Activated B cell treated with CpG ODN at 0.5 μM for 24 hours (primary cell): ENCODE data around the gene C6. TPM values are rescaled to one million over a fixed set of nuclear protein-coding genes. Genes with fewer than 3 reads are reported as not detected.

ENCODE experiments used
- ATAC-seq: fragments of 200-7000 bp; cut with Tn5 transposase; one replicate; pipeline ENCODE4 v1.10.0; 2021; ENCODE audit warnings: low read depth, mild to moderate bottlenecking, moderate library complexity
- CTCF ChIA-PET: fragments of 350-600 bp; sonication (Branson Sonifier 250); formaldehyde crosslinking; loops from one replicate; lab custom pipeline; 2021; ENCODE audit warnings: antibody characterized with exemption; lab: Charles Lee
- POLR2A ChIA-PET: fragments of 350-600 bp; sonication (Branson Sonifier 250); formaldehyde crosslinking; loops from one replicate; lab custom pipeline; 2021; ENCODE audit warnings: antibody characterized with exemption; lab: Charles Lee
- DNase-seq: peaks from one replicate; pipeline ENCODE4 v3.0.0; 2022
- H3K27ac Mint-ChIP-seq: one replicate; pipeline ENCODE4 v1.8.0; 2020; ENCODE audit warnings: mixed read lengths
- H3K27me3 Mint-ChIP-seq: one replicate; pipeline ENCODE4 v1.8.0; 2021; ENCODE audit warnings: mixed read lengths
- H3K36me3 Mint-ChIP-seq: one replicate; pipeline ENCODE4 v1.8.0; 2021; ENCODE audit warnings: low read depth, mixed read lengths
- H3K4me1 Mint-ChIP-seq: one replicate; pipeline ENCODE4 v1.8.0; 2021; ENCODE audit warnings: mixed read lengths
- H3K4me3 Mint-ChIP-seq: one replicate; pipeline ENCODE4 v1.8.0; 2020; ENCODE audit warnings: mild to moderate bottlenecking, mixed read lengths
- H3K9me3 Mint-ChIP-seq: one replicate; pipeline ENCODE4 v1.8.0; 2020; ENCODE audit warnings: mixed read lengths
- intact Hi-C: fragments of 100-400 bp; cut with micrococcal nuclease; formaldehyde crosslinking; loops from one replicate; pipeline ENCODE4 v1.15.1; 2024
- total RNA-seq: library from RNA; stranded (reverse); gene quantifications from 2 replicates; pipeline ENCODE4 v1.2.3, GENCODE V29; 2022
- TF ChIP-seq, protein P1 (sequence below): fragments of 200-600 bp; IDR thresholded peaks from one replicate; pipeline ENCODE4 v1.8.0; 2022; ENCODE audit warnings: antibody characterized with exemption, mild to moderate bottlenecking

C6 gene
- total RNA-seq, 1 donor from 2014 or later: not detected

DNA sequence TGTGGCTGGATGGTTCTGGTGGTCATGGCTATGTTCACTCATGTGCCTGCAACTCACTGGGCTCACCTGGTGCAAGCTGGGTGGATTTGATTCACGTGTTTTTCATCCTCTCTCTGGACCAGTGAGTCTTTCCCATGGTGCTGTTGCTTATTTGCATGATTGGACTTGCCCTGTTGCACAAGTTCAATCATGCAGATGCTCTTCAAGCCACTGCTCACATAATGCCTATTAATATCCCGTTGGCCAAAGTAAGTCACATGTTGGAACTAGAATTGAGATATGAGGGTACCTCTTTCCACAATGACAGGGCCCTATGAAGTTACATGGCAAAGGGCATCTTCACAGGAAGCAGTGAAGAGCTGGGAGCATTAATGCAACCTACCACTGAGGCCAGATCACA is 115.7 kb downstream of the C6 start:
- Mint-ChIP-seq H3K9me3 (no peaks in the 10 kb centered on the region), H3K27ac (no peak overlapping the region)
- no peak for ATAC-seq

DNA sequence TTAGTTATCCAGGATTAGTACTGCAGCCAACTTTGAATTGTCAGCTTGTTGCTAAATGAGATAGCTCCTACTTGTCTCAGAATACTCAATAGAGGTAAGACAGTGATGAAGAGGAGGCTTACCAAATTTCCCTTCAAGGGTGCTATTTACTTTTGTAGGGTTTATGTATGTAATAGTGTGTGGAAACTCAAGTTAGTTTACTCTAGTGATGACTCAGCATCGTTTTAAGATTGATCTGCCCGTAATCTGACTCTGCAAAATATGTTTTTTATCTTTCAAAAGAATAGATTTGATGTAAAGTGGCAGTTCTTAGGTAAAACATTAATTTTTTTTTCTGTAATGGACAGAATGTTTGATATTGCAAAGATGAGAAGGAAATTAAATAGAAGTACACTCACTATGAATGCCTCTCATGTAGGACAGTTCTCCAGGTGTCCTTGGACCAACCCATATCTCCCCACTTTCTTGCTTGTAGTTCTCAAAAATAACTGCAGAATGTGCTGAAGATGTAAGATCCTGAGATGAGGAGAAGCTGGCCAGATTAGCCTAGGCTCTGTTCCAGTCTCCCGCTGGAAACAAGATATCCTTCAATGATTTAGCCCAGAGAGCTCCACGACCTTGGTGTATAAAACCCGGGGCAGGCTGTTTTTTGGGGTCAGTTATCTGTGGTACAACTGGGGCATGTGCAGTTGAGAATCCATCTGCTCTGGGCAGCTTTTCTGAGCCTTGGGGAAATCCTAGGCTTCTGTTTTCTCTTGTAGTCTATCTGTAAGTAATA is 117.8 kb downstream of the C6 start:
- no peak overlapping the region for H3K4me3 Mint-ChIP-seq

More for the DNA sequence above, 115.7 kb downstream of the C6 start:
- ChIA-PET POLR2A (no interaction called here), CTCF (no interaction called here)
- no peaks in the 10 kb centered on the region for H3K27me3 Mint-ChIP-seq
- intact Hi-C loops: no loop called here
- no peaks in the 10 kb centered on the region for H3K4me1 Mint-ChIP-seq
- TF ChIP-seq, protein P1, sequence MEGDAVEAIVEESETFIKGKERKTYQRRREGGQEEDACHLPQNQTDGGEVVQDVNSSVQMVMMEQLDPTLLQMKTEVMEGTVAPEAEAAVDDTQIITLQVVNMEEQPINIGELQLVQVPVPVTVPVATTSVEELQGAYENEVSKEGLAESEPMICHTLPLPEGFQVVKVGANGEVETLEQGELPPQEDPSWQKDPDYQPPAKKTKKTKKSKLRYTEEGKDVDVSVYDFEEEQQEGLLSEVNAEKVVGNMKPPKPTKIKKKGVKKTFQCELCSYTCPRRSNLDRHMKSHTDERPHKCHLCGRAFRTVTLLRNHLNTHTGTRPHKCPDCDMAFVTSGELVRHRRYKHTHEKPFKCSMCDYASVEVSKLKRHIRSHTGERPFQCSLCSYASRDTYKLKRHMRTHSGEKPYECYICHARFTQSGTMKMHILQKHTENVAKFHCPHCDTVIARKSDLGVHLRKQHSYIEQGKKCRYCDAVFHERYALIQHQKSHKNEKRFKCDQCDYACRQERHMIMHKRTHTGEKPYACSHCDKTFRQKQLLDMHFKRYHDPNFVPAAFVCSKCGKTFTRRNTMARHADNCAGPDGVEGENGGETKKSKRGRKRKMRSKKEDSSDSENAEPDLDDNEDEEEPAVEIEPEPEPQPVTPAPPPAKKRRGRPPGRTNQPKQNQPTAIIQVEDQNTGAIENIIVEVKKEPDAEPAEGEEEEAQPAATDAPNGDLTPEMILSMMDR: no peak
- no peaks in the 10 kb centered on the region for H3K36me3 Mint-ChIP-seq
- H3K4me3 Mint-ChIP-seq: no peak overlapping the region
- DNase-seq: no peak

GRCh38 chr5:41094871-41095270 is 118.5 kb downstream of the C6 start:
- CTCF ChIA-PET: no interaction called here
- DNase-seq (no peak), ATAC-seq (no peak)
- H3K4me1 Mint-ChIP-seq: no peaks in the 10 kb centered on the region
- TF ChIP-seq, protein P1: no peak
- H3K27ac Mint-ChIP-seq: no peak overlapping the region
- intact Hi-C loops: no loop called here
- H3K36me3 Mint-ChIP-seq: no peaks in the 10 kb centered on the region
- POLR2A ChIA-PET: no interaction called here
- no peak overlapping the region for H3K4me3 Mint-ChIP-seq
- peaks cover 2% of the 10 kb centered on the region for H3K9me3 Mint-ChIP-seq
- no peaks in the 10 kb centered on the region for H3K27me3 Mint-ChIP-seq

More for the DNA sequence above, 117.8 kb downstream of the C6 start:
- intact Hi-C loops: no loop called here
- ATAC-seq (no peak), DNase-seq (no peak)
- no peaks in the 10 kb centered on the region for H3K27me3 Mint-ChIP-seq
- H3K4me1 Mint-ChIP-seq: no peaks in the 10 kb centered on the region
- H3K36me3 Mint-ChIP-seq: no peaks in the 10 kb centered on the region
- TF ChIP-seq, protein P1: no peak
- H3K27ac Mint-ChIP-seq: no peak overlapping the region
- CTCF ChIA-PET: no interaction called here
- POLR2A ChIA-PET: no interaction called here
- peaks cover 2% of the 10 kb centered on the region for H3K9me3 Mint-ChIP-seq

DNA sequence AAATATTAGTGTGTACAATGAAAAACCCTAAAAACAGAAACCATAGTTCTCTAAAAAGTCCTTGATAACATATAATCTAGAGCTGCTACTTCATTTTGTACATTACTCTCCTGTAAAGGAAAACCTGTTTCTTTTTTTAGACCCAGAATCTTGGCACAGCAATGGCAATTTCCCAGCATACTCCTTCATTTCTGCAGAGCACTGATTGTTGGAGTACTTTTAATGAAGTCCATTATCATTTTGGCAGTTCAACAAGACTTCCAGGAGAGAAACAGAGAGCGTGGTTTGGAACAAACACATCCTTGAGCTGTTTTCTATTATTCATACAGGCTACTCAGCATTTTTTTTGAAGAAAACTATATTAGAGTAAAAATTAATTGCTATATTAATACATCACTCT is 119.5 kb downstream of the C6 start:
- H3K27ac Mint-ChIP-seq: no peak overlapping the region
- H3K4me3 Mint-ChIP-seq: no peak overlapping the region
- CTCF ChIA-PET: no interaction called here

More for the DNA sequence above, 119.5 kb downstream of the C6 start:
- no peak for DNase-seq
- Mint-ChIP-seq H3K9me3 (peaks cover 2% of the 10 kb centered on the region), H3K4me1 (no peaks in the 10 kb centered on the region), H3K36me3 (no peaks in the 10 kb centered on the region), H3K27me3 (no peaks in the 10 kb centered on the region)
- POLR2A ChIA-PET: no interaction called here
- TF ChIP-seq, protein P1: no peak
- ATAC-seq: no peak
- intact Hi-C loops: no loop called here

Other genes with a start within 250 kb of the C6 start
- gene MROH2B, start 142.2 kb downstream of the C6 start, total RNA-seq: not detected in 2 replicates